HG03558 (cell line): ENCODE results near the gene ASCC3.

Source experiments
- ATAC-seq: cut with Tn5 transposase; IDR thresholded peaks from one replicate; pipeline ENCODE4 v1.9.1; 2021; ENCODE audit warnings: moderate number of reproducible peaks; ENCODE audit not compliant: unreplicated experiment; ENCODE audit errors: extremely low read depth

The ASCC3 gene

DNA sequence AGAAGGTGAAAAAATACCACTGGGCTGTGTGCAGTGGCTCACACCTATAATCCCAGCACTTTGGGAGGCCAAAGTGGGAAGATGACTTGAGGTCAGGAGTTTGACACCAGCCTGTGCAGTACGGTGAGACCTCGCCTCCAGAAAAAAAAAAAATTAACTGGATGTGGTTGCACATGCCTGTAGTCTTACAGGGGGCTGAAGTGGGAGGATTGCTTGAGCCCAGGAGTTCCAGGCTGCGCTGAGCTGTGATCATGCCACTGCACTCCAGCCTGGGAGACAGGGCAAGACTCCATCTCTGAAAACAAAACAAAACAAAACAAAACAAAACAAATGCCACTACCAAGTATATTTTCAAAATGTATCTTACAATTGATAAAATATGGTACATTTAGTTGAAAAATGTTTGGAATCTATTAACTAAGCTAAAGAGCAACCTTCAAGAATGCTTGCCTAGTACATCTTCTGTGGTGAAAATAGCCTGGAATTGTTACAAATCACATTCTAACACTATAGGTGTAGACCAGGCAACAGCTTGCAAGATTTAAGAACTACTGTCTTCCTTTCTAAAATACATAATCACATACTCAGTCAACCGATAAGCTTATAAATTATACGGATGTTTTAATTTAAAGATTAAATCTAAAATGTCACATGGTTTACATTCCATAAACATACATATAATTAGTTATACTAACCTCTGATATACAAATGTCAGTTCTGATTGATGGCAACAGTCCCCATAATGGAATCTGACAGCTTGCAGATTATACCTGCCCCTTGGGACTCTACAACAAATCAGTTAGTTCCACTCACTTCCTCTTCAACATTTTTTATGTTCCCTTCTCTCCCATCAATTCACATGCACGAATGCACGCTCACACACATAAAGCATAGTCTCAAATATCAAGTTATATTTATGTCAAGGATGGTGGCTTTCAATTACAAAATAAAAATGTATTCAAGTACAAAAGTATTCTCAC is 150.8 kb downstream of the ASCC3 start:
- no peak for ATAC-seq

- ATAC-seq, result no peak
Measured at GRCh38 chr6:100726666-100727065, 154.5 kb downstream of the ASCC3 start.

DNA sequence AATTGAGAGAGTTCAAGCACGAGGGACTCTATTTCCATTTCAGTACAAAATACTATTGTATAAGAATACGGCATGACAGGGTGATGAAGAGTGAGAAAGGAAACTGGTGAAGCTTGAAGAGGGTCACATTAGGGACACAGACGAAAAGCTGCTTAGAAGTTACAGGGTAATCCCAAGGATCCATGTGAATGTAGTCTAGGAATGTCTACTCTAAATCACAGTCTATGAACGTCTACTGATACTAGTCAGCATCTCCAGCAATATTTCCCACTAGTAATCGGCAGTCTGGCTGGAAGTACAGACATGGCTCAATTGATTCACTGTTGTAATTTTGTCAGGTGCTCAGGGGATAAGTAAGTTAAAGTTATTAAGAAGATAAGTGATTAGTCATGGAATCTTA is 156.4 kb downstream of the ASCC3 start:
- ATAC-seq, result no peak

- no peak for ATAC-seq
Measured at GRCh38 chr6:100724222-100724621, 156.9 kb downstream of the ASCC3 start.

GRCh38 chr6:100721256-100721655 is 159.9 kb downstream of the ASCC3 start:
- no peak for ATAC-seq

GRCh38 chr6:100719883-100720682 is 161.0 kb downstream of the ASCC3 start:
- ATAC-seq, result no peak

- no peak for ATAC-seq
Measured at GRCh38 chr6:100712997-100713396, 168.1 kb downstream of the ASCC3 start.

DNA sequence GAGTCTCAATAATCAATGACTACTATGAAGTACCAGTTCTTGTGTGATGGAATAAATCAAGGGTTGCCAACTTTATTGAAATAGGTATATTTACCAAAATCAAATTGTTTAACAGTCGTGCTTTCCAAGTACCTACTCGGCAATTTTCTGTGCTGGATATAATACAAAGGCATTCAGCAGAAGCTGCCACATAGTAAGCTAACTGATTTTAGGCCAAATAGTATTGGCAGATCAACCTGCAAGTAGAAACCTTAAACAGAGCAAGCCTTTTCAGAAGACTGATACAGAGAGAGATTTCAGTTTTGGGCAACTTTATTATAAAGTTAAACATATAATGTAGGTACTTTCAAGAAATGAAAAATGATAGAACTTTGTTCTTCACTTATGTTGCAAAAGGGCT is 174.6 kb downstream of the ASCC3 start:
- ATAC-seq, result no peak

DNA sequence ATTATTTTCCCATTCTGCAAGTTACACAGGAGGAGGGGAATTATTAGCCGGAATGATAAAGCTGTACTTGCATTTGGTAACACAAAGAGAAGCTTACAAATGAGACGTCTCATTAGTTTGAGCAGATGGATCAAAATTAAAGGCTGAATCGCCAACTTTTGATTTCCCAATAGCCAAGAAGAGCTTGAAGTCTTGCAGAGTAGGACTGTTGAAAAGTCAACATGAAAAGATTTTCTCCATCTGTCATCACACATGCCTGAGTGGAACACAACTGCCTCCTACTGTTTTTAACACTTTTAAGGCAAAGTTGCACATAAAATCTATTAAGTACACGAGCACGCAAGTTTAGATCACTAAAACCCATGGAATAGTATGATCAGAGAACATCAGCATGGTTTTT is 176.2 kb downstream of the ASCC3 start:
- ATAC-seq, result no peak

DNA sequence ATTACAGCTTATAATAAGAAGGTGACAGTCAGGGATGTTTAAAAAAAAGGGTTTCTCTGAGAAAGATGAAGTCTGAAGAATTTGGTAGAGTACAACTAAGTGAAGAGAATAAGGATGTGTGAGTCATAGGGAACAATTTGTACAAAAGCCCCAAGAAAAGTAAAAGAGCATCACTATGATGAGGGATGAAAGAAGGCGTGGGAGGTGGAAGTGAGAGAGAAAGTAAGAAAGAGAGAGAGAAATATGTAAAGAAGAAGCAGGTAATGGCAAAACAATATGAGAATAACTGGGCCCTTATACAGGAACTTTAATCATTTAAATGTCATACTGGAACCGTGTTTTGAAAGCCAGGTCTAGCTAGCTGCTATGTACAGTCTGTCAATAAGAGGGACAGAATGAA is 179.4 kb downstream of the ASCC3 start:
- ATAC-seq, result no peak

DNA sequence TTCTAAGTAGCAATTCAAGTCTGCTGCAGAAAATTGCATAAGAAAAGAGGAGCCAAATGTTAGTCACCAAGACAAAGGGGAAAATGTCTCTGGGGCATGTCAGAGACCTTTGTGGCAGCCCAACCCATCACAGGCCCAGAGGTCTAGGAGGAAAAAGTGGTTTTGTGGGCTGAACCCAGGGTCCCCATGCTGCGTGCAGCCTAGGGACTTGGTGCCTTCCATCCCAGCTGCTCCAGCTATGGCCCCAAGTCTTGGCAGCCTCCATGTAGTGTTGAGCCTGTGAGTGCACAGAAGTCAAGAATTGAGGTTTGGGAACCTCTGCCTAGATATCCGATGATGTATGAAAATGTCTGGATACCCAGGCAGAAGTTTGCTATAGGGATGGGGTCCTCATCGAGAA is 181.1 kb downstream of the ASCC3 start:
- no peak for ATAC-seq

DNA sequence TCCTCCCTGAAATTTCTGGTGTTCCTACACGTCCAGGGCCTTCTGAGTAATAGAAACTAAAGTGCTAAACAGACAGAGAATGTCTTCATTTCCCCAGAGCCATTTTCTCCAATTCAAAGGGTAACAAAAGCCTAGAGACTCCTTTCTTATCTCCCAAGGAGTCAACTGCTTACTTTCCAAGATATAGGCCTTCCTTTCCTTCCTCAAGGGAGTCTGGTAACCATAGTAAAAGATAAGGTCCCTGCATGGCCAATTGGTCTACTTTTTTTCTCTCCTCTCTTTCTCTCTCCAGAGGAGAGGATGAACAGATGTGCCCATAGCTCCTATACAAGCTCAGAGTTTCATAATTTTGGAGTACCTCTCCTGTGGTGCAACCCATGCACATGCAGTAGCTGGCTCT is 185.7 kb downstream of the ASCC3 start:
- ATAC-seq, result no peak

- no peak for ATAC-seq
Measured at GRCh38 chr6:100693249-100693927, 187.7 kb downstream of the ASCC3 start.

- ATAC-seq, result no peak
Measured at GRCh38 chr6:100691972-100692371, 189.2 kb downstream of the ASCC3 start.

DNA sequence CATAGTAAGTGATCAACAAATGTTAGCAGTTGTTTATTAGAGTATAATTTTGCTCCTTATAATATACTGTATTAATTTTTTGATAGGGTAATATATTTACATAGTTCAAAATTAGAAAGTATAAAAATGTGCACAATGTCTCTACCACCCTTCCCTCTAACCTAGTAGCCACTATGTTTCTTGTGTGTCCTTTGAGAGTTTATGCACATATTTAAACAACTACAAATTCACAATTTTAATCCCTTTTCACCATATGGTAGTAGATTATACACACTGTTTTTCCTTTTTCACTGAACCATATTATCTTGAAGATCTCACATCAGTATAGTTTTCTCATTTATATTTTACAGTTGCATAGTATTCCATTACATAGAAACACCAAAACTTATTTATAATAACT is 194.9 kb downstream of the ASCC3 start:
- no peak for ATAC-seq

DNA sequence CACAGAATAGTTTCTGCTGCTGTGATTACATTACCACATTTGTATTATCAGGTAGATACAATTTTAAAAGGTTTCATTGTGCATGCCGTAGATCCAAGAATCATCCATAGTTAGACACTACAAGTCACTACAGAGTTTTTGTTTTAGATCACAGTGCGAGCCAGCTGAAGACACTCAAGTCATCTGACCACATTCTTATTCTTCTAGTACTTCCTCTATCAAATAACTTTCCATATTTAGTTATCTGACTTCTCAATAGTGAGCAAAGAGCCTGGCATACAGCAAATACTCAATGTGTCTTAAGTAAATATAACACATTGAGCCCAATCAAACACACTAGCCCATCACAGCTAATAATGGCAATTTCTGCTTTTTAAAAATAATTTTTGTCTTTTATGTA is 195.4 kb downstream of the ASCC3 start:
- no peak for ATAC-seq

DNA sequence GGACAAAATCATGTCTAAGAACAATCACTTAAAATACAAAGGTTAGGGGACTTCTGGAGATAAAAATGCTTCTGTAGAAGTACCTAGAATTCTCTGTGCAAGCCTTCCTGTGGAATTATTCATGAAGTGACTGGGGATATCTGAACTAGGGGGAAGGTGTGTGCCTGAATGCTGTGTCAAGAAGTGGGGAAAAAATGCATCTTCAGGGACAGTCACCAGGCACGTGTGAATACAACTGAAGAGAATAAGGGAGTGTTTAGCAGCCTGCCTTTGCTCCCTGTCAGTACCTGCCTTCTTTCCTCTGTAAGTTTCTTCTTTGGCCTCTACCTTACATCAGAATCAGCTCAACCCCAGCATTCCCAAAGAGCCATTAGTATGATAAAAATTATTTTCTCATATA is 201.0 kb downstream of the ASCC3 start:
- no peak for ATAC-seq

- ATAC-seq, result no peak
Measured at GRCh38 chr6:100678027-100678426, 203.1 kb downstream of the ASCC3 start.

- no peak for ATAC-seq
Measured at GRCh38 chr6:100677240-100677639, 203.9 kb downstream of the ASCC3 start.

DNA sequence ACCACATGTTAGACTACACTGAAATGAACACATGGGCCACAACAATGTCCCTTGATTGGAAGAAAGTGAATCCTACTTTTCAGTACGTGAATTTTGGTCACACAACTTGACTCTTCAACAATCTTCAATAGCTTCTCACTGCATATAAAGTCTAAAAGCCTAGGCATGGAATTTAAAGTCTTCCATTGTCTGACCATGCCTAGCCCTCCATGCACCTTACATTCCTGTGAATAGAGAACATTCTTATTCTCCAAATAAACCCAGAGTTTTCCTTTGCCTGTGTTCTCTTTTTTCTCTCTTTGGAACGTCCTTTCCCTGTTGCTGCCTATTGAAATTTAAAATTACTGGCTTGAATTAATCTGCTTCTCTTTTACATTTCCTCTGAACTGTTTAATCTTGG is 207.5 kb downstream of the ASCC3 start:
- ATAC-seq, result no peak

GRCh38 chr6:100671740-100672139 is 209.4 kb downstream of the ASCC3 start:
- no peak for ATAC-seq
